ENCODE data around the gene ATP6V0C. TPM values are rescaled to one million over a fixed set of nuclear protein-coding genes. Genes with fewer than 3 reads are reported as not detected.

The ATP6V0C gene
- total RNA-seq, 1 experiment from 2014 or later = 40.5 TPM

GRCh38 chr16:2490190-2491105 lies 23.3 kb upstream of the ATP6V0C start:
- no peak for DNase-seq (ENCODE audit: low spot score)

GRCh38 chr16:2492292-2492691 lies 21.5 kb upstream of the ATP6V0C start:
- DNase-seq (ENCODE audit: low spot score) = no peak

GRCh38 chr16:2493605-2494004 lies 20.1 kb upstream of the ATP6V0C start:
- DNase-seq (ENCODE audit: low spot score) = no peak

- DNase-seq (ENCODE audit: low spot score) = no peak
These were observed 19.1 kb upstream of the ATP6V0C start for GRCh38 chr16:2494616-2495015.

- no peak for DNase-seq (ENCODE audit: low spot score)
These were observed 18.7 kb upstream of the ATP6V0C start for GRCh38 chr16:2495041-2495440.

- no peak for DNase-seq (ENCODE audit: low spot score)
These were observed 17.3 kb upstream of the ATP6V0C start for GRCh38 chr16:2496223-2497115.

- no peak for DNase-seq (ENCODE audit: low spot score)
These were observed 16.6 kb upstream of the ATP6V0C start for GRCh38 chr16:2497116-2497630.

- DNase-seq (ENCODE audit: low spot score) = no peak
These were observed 15.9 kb upstream of the ATP6V0C start for GRCh38 chr16:2497695-2498484.

- DNase-seq (ENCODE audit: low spot score) = no peak
These were observed 15.1 kb upstream of the ATP6V0C start for GRCh38 chr16:2498531-2499253.

GRCh38 chr16:2499454-2499853 lies 14.3 kb upstream of the ATP6V0C start:
- DNase-seq (ENCODE audit: low spot score) = no peak

- no peak for DNase-seq (ENCODE audit: low spot score)
These were observed 13.8 kb upstream of the ATP6V0C start for GRCh38 chr16:2499890-2500429.

- DNase-seq (ENCODE audit: low spot score) = no peak
These were observed 13.3 kb upstream of the ATP6V0C start for GRCh38 chr16:2500430-2500917.

GRCh38 chr16:2500918-2501750 lies 12.6 kb upstream of the ATP6V0C start:
- peak; percentile 50 for DNase-seq (ENCODE audit: low spot score)

GRCh38 chr16:2501946-2502895 lies 11.5 kb upstream of the ATP6V0C start:
- no peak for DNase-seq (ENCODE audit: low spot score)

GRCh38 chr16:2505695-2506094 lies 8.1 kb upstream of the ATP6V0C start:
- no peak for DNase-seq (ENCODE audit: low spot score)

GRCh38 chr16:2507052-2507659 lies 6.6 kb upstream of the ATP6V0C start:
- no peak for DNase-seq (ENCODE audit: low spot score)

- no peak for DNase-seq (ENCODE audit: low spot score)
These were observed 6.1 kb upstream of the ATP6V0C start for GRCh38 chr16:2507665-2508064.

Data from H4 (cell line).